LNCAP (cell line): ENCODE measurements around the gene FAXC.

Experiments
- CTCF ChIP-seq: fragments of 450-650 bp; IDR thresholded peaks from 2 replicates; pipeline ENCODE4 v1.5.1; 2017; ENCODE audit warnings: mild to moderate bottlenecking

The FAXC gene

GRCh38 chr6:99350573-99350972 lies 1.1 kb upstream of the FAXC start:
- TF ChIP-seq CTCF: no peak

DNA sequence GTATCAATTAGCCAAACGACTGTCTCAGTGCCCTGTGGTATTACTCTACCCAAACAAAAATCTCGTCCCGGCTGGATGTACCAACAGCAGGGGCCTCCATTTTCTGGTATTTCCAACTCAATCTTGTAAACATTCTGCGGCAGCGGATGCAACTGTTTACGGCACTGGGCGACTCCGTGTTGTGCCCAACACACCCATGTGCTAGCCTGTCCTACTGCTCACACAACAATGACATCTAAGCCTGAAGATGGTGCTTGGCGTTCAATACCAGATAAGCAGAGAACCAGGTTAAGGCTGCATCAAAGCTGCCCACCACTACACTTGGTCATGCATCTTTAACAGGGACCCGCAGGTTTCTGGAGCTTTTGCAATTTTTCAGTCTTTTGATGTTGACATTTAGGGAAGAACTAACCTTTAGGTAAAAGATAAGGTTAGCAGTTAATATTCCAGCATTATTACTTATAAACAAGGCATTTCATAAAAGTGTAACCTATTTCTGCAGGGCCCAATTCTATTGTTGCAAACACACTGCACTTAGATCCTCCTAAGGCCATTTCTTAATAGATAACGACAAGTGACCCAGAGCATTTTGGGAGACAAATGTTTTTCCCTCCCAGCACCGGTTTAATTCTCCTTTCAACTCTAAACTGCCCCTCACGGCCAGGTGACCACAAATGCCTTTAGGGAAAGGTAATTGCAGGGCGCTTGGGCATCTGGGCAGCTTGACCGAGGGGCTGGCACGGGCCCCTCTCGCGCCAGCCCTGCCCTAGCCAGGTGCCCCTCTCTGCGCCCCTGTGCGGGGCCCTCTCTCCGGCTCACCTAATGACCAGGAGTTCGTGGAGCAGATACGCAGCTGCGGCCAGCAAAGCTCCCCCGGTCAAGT lies 945 bp downstream of the FAXC start:
- no peak for TF ChIP-seq CTCF

- TF ChIP-seq CTCF: no peak
Measured at GRCh38 chr6:99347804-99348203, 1.7 kb downstream of the FAXC start.

GRCh38 chr6:99346595-99346994 lies 2.9 kb downstream of the FAXC start:
- TF ChIP-seq CTCF: no peak

GRCh38 chr6:99345164-99345563 lies 4.3 kb downstream of the FAXC start:
- no peak for TF ChIP-seq CTCF

GRCh38 chr6:99344289-99344688 lies 5.2 kb downstream of the FAXC start:
- no peak for TF ChIP-seq CTCF

DNA sequence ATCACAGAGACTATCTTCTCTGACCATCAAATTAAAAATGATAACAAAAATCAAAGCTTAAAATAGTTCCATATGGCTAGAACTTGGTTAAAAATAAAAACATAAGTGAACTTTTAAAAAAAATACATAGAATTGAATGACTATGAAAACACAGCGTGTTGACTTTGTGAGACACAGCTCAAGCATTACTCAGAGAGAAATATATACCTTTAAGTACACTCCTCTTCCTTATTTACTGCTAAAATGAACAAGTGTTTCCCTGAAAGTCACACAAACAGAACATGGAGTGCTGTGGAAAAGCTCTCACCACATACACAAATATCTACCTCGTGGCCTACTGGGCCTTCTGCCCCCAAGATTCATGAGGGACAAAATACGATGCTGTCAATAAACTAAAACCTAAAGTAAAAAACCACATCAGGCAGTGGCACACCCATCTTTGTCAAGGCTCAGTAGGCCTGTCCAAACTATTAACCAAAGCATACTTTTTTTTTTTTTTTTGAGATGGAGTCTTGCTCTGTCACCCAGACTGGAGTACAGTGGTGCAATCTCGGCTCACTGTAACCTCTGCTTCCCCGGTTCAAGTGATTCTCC lies 7.5 kb downstream of the FAXC start:
- TF ChIP-seq CTCF: no peak
